NCI-H2029 (cell line): ENCODE results near the gene ZNF865.

Experiments used
- DNase-seq: peaks from one replicate; lab custom pipeline; 2025; lab: John Stamatoyannopoulos, UW

The ZNF865 gene

DNA sequence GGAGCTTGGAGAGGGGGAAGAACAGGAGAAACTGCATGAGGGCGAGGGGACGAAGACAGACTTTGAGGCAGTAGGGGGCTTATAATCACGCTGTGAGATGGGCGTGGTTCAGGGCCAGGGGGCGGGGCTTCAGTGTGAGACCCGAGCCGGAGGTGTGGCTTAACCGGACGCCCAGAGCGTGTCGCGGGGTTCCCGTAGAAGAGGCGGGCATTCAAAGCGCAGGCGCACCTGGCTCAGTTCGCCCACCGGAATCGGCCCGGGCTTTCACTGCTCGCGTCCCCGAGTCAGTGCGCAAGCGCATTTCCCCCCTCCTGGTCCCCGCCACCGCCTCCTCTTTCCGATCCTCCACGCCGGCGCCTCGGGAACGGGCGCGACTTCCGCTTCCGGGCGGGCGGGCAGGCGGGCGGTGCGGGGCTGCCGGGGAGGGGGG, 225 bp upstream of the ZNF865 start:
- DNase-seq: peak; percentile 98

DNA sequence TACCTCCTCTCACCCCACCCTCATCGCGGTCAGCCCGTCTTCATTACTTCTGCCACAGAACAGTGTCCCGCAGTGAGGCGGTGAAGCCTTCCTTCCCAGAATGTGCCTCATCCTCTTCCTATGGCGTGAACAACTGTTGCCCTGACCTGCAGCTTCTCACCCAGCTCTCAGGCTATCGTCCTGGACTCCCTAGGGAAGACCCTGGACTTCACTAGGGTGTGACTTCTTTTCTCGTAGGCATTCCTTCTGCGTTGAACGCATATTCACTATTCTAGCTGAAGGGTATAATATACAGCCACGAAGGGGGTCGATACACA, 982 bp downstream of the ZNF865 start:
- DNase-seq: no peak

DNA sequence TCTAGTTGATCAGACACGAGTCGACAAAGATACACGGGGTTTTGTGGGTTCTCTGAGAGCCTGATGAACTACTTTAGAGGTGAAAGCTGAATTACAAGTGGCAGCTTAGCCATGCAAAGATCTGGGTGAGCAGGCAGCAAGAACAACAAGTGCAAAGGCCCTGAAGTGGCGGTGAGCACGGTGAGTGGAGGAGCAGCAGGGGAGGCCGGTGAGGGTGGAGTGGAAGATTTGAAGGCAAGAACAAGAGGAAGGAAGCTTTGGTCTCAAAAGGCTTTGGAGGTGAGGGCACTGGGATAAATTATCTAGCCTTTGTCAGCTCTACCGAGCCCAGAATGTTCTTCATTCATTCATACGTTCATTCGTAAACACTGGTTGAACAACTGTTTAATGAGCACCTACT, 1.4 kb downstream of the ZNF865 start:
- DNase-seq: no peak

DNA sequence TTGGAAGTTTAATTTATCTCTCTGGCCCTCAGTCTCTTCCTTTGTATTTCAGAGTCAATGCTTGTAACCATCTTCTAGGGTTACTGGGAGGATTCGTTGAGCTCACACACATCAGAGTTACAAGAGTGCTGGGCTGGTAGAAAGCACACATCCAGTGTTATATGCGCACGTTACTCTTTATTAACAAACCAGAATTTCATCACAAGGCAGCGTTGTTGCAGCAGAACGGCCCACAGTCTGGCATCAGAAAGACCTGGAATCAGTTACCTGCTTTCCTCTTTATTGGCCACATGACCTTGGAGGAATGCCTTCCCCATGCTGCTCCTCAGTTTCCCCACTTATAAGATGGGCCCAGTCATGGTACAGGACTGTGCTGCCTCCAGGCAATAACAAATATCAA, 3.9 kb downstream of the ZNF865 start:
- no peak for DNase-seq

DNA sequence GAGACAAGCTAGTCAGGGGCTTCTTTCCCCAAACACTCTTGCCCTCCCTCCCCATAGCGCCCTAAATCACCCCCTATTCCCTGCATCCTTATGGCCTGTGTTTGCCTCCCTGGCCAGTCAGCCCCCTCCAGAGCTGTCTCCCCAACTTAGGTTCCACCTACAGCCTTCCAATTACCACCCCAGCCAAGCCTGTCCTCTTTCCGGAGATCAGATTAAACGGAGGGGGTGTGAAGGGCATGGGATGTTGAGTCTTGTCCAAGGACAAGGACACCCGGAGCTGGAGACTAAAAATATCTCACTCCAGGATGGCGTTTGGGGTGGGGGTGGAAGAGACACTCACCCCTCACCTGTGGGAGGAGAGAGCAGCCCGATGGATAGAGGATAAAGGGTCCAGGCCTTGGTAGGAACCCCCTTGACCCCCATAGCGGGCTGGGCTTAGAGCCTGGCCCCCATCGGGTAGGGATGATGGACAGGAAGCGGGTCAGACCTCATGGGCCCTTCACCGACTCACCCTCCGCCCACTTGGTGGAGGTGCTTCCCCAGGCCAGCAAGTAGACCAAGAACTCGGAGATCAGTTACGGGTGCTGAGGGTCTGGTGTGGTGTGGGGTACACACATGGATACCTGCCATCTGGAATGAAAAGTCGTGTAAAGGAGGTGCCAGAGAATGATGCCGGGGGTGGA, 6.0 kb downstream of the ZNF865 start:
- no peak for DNase-seq

DNA sequence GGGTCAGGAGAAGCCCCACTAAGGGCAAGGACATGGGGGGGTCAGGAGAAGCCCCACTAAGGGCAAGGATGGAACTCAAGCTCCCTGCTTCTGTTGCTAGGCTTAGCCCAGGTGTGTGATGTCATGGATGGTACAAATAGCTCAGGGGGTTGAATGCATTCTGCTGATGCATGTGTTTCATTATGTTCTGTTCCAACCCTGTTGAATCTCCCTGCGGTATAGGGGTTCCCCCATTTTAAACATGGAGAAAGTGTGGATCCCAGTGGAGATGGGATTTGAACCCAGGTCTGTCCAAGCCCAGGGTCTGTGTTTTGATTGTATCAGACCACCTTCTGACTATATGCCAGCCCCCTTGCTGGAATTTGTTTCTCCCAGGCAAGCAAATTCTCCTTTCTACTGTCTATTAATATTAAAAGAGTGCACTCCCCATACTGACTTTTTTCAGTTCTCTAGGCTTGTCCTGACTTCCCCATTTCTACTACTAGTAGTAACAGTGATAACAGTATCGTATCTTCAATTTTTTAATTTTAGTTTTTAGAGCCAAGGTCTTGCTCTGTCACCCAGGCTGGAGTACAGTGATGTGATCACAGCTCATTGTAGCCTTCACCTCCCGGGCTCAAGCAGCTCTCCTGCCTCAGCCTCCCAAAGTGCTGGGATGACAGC, 6.7 kb downstream of the ZNF865 start:
- no peak for DNase-seq

DNA sequence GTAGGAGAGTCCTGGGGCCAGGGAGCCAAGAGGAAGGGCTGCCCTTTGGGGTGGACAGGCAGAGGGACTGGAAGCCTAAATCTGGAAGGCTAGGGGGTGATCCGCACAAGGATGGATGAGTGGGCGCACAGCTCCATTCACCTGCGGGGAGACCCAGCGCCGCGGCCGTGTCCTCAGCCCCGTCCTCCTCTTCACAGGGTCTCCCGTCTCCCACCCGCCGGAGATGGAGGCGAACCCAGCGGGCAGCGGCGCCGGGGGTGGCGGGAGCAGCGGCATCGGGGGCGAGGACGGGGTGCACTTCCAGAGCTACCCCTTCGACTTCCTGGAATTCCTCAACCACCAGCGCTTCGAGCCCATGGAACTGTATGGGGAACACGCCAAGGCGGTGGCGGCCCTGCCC, 7.9 kb downstream of the ZNF865 start:
- DNase-seq: no peak

DNA sequence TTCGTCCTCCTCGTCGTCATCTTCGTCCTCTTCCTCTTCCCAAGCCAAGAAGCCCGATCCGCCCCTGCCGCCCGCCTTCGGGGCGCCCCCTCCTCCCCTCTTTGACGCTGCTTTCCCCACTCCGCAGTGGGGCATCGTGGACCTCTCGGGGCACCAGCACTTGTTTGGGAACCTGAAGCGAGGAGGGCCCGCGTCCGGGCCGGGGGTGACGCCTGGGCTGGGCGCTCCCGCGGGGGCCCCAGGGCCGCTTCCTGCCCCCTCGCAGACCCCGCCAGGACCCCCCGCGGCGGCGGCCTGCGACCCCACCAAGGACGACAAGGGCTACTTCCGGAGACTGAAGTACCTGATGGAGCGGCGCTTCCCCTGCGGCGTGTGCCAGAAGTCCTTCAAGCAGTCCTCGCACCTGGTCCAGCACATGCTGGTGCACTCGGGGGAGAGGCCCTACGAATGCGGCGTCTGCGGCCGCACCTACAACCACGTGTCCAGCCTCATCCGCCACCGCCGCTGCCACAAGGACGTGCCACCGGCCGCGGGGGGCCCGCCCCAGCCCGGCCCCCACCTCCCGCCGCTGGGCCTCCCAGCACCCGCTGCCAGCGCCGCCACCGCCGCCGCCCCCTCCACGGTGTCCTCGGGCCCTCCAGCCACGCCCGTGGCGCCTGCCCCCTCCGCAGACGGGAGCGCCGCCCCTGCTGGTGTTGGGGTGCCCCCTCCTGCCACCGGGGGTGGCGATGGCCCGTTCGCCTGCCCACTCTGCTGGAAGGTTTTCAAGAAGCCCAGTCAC, 8.7 kb downstream of the ZNF865 start:
- no peak for DNase-seq

DNA sequence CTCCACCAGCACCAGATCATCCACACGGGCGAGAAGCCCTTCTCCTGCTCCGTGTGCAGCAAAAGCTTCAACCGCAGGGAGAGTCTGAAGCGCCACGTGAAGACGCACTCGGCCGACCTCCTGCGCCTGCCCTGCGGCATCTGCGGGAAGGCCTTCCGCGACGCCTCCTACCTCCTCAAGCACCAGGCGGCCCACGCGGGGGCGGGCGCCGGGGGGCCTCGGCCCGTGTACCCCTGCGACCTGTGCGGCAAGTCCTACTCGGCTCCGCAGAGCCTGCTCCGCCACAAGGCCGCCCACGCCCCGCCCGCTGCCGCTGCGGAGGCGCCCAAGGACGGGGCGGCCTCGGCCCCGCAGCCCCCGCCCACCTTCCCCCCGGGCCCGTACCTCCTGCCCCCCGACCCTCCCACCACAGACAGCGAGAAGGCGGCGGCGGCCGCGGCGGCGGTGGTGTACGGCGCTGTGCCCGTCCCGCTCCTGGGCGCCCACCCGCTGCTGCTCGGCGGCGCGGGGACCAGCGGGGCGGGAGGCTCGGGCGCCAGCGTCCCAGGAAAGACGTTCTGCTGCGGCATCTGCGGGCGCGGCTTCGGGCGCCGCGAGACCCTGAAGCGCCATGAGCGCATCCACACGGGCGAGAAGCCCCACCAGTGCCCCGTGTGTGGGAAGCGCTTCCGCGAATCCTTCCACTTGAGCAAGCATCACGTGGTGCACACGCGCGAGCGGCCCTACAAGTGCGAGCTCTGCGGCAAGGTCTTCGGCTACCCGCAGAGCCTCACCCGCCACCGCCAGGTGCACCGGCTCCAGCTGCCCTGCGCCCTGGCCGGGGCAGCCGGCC, 9.5 kb downstream of the ZNF865 start:
- DNase-seq: no peak

DNA sequence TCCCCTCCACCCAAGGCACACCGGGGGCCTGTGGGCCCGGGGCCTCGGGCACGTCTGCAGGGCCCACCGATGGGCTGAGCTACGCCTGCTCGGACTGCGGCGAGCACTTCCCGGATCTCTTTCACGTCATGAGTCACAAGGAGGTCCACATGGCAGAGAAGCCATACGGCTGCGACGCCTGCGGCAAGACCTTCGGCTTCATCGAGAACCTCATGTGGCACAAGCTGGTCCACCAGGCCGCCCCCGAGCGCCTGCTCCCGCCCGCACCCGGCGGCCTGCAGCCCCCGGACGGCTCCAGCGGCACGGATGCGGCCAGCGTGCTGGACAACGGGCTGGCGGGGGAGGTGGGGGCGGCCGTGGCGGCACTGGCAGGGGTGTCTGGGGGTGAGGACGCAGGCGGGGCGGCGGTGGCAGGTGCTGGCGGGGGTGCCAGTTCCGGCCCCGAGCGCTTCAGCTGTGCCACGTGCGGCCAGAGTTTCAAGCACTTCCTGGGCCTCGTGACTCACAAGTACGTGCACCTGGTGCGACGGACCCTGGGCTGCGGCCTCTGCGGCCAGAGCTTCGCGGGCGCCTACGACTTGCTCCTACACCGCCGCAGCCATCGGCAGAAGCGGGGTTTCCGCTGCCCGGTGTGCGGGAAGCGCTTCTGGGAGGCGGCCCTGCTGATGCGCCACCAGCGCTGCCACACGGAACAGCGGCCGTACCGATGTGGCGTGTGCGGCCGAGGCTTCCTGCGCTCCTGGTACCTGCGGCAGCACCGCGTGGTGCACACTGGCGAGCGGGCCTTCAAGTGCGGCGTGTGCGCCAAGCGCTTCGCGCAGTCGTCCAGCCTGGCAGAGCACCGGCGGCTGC, 10.3 kb downstream of the ZNF865 start:
- no peak for DNase-seq

DNA sequence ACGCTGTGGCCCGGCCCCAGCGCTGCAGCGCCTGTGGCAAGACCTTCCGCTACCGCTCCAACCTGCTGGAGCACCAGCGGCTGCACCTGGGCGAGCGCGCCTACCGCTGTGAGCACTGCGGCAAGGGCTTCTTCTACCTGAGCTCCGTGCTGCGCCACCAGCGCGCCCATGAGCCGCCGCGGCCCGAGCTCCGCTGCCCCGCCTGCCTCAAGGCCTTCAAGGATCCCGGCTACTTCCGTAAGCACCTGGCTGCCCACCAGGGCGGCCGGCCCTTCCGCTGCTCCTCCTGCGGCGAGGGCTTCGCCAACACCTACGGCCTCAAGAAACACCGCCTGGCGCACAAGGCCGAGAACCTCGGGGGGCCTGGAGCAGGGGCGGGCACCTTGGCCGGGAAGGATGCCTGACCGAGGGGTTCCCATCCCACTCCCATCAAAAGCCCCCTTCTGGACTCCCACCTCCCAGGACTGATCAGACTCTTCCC, 11.0 kb downstream of the ZNF865 start:
- DNase-seq: no peak

DNA sequence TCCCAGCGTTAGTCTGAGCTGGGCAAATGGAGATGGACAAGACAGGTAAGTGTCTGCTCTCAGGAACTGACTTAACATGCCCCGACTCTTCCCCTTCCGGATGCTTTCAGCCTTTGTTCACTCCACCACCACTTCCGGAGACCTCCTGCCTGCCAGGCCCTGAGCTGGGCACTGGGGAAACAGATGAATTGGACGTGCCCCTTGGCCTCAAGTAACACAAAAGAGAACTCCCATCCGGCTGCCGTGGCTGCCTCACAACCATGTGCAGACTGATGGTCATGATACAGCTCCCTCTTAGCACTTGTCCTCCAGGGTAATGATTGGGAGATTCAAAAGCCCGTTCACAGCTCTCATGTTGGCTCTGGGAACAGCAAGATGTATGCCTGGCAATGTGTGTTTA, 12.0 kb downstream of the ZNF865 start:
- DNase-seq: no peak

DNA sequence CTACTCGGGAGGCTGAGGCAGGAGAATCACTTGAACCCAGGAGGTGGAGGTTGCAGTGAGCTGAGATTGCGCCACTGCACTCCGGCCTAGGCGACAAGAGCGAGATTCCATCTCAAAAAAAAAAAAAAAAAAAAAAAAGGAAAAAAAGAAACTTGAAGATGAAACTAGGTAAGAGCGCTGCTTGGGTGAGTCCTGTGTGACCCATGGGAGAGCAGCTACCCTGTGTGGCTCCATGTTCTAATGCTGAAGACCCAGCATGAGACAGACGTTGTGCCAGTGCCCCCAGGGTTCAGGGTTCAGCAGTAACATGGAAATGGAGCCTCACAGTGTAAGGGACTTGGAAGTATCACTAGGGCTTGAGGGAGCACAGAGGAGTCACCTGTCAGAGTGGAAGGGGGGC, 13.0 kb downstream of the ZNF865 start:
- DNase-seq: no peak

DNA sequence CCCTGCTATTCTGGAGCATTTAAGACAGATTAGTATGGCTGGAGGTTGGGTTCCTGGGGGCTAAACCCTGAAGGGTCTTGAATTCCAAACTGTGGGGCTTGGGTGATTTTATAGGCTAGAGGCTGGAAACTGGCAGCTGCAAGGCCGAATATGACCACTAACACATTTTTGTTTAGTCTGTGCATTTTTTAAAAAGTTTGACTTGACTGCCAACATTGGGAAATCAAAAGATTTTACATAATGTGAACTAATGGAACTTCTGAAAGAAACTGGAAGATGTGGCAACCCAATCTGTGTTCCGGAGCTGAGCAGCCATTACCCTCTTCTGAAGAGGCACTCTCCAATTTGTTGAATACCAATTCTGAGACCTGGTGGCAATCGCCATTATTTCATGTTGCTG, 13.8 kb downstream of the ZNF865 start:
- no peak for DNase-seq

DNA sequence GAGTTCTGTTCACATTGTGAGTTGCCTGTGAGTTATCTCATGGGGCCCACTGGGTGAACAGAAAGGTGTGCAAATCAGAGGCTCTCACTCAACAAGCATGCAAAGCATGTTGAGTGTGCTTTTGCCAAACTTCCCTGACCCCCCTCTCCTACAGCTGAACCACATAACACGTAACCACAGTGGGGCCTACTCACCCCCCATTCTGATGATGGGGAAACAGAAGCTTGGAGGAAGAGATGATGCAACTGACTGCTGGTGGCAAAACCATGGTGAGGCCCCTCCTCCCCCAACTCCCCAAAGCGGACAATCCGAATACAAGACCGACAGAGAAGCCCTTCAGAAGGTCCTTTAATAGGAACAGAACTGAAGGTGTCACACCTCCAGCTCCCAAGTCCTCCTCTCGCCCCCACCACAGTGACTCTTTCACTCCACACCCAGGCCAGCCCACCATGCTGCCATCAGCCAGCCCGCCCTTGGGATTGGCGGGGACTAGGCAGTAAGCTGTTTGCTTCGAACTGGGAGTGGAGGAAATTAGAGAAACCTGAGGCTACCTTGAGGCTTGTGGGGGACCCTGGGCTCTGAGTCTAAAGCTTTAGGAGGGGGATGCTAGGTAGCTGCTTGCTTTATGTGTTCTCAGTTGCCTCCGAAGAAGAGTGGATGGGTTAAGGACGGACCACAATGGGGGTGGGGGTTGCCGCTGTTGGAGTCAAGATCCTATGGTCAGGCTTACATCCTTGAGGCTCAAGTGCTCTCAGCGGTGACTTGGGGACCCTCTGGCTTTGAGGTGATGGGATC, 15.2 kb downstream of the ZNF865 start:
- DNase-seq: no peak

DNA sequence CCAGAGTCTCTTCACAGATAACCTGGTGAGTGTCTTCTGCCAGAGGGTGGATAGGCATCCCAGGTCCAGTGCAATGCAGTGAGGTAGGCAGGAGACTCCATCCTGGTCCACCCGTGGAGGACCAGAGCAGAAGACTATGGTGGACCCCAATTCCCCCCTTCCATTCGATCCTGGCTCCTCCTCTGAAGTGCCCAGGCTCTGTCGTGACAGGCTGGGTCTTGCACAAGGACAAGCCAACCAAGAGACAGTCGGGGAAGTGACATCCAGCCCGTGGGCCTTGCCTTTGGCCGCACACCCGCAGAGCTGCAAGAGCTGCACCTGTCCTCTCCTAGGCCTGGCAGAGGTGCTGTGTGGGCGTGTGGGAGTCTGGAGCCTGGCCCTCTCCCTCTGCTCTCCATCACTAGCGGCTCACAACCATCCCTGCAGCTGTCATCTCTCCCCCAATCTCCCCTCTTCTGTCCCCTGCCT, 15.8 kb downstream of the ZNF865 start:
- no peak for DNase-seq

DNA sequence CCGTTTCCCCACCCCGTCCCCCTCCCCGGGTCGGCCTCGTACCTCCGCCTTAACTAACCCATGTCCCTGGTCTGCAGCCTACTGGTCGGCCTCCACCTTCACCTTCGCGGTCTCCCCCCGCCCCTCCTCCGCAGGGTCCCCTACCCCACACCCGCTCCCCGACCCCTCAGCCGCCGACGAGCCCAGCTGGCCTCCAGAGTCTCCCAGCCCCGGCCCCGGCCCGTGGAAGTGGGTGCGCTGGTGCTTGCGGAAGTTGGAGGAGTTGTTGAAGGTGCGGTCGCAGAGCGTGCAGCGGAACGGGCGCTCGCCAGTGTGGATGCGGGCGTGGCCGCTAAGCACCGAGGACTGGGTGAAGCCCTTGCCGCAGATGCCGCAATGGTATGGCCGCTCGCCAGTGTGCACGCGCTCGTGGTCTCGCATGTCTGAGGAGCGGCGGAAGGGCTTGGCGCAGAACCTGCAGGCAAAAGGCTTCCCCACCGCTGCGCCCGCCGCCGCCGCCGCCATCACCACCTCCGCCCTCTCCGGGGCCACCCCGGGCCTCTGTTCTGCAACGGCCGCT, 16.3 kb downstream of the ZNF865 start:
- DNase-seq: no peak

DNA sequence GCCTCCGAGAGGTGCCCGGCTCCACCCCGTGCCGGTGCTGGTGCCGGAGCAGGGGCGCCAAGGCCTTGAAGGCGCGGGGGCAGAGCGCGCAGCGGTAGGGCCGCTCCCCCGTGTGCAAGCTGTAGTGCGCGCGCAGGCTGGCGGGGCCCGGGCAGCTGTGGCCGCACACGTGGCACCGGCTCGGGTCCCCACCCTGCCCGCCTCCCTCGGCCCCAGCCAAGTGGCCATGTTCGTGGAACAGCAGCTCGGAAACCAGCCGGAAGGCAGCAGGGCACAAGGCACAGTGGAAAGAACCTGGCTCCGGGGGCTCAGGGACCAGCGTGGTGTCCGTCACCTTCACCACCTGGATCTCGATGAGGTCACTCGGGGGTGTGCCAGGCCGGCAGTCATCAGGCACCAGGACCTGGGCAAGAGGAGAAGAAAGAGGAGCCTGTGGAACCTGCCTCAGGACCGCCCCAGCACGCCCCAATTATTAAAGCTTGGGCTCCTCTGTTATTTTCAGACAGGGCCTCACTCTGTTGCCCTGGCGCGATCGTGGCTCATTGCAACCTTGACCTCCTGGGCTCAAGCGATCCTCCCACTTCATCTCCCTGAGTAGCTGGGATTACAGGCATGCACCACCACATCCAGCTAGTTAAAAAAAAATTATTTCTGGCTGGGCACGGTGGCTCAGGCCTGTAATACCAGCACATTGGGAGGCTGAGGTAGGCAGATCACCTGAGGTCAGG, 17.0 kb downstream of the ZNF865 start:
- no peak for DNase-seq

DNA sequence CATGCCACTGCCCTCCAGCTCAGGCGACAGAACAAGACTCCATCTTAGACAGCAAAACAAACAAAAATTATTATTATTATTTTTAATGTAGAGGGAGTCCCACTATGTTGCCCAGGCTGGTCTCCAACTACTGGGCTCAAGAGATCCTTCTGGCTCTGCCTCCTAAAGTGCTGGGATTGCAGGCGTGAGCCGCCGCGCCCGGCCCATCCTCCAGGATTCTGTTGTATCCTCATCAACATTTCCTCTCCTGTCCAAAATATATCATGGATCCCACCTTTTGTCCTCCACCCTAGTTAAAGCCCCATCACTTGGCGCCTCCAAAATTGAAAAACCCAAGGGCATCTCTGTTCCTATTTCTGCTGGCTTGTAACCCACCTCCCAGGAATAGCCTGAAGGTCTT, 17.7 kb downstream of the ZNF865 start:
- no peak for DNase-seq
